OCI-LY3 (cell line): ENCODE results near the gene SHMT1.

ENCODE experiments used
- H2AFZ ChIP-seq: fragments of 200-600, 300-600 bp; shearing (Covaris generic); 2 replicates; pipeline ENCODE4 v1.6.0; 2014; ENCODE audit warnings: antibody characterized with exemption, low read depth, low read length
- H3K27ac ChIP-seq: fragments of 200-600, 300-600 bp; sonication (generic); 2 replicates; pipeline ENCODE4 v1.5.1; 2014; ENCODE audit warnings: mild to moderate bottlenecking, low read length, moderate library complexity, mixed read lengths
- H3K27me3 ChIP-seq: fragments of 200-600, 300-600 bp; sonication (generic); 2 replicates; pipeline ENCODE4 v1.6.1; 2014; ENCODE audit warnings: low read depth, low read length, mixed read lengths
- H3K36me3 ChIP-seq: fragments of 200-600, 300-600 bp; sonication (generic); replicated peaks from 2 replicates; pipeline ENCODE3; 2014; ENCODE audit warnings: low read depth, low read length, mixed read lengths
- H3K4me1 ChIP-seq: fragments of 300-600, 200-600 bp; sonication (generic); 2 replicates; pipeline ENCODE4 v1.6.1; 2014; ENCODE audit warnings: low read length, mixed read lengths
- H3K4me2 ChIP-seq: fragments of 200-600, 300-600 bp; sonication (generic); 2 replicates; pipeline ENCODE4 v1.6.1; 2014; ENCODE audit warnings: low read length, mixed read lengths
- H3K4me3 ChIP-seq: fragments of 300-600, 200-600 bp; sonication (generic); 2 replicates; pipeline ENCODE4 v1.5.1; 2014; ENCODE audit warnings: antibody characterized with exemption, mild to moderate bottlenecking, low read length, moderate library complexity
- H3K79me2 ChIP-seq: fragments of 300-600, 200-600 bp; shearing (Covaris generic); 2 replicates; pipeline ENCODE4 v1.6.1; 2014; ENCODE audit warnings: mild to moderate bottlenecking, low read length, mixed read lengths
- H3K9ac ChIP-seq: fragments of 300-600, 200-600 bp; shearing (Covaris generic); 2 replicates; pipeline ENCODE4 v1.6.0; 2014; ENCODE audit warnings: mild to moderate bottlenecking, low read length, moderate library complexity
- H3K9me3 ChIP-seq: fragments of 200-600, 300-600 bp; shearing (Covaris generic); 2 replicates; pipeline ENCODE4 v1.6.1; 2014; ENCODE audit warnings: low read length, mixed read lengths; ENCODE audit not compliant: insufficient read depth
- H4K20me1 ChIP-seq: fragments of 200-600, 300-600 bp; sonication (generic); 2 replicates; pipeline ENCODE4 v1.6.1; 2016; ENCODE audit warnings: low read length, mixed read lengths; ENCODE audit not compliant: insufficient read depth
- CTCF ChIP-seq: fragments of 200-600, 300-600 bp; sonication (generic); IDR thresholded peaks from 2 replicates; pipeline ENCODE4 v1.5.1; 2014; ENCODE audit warnings: antibody characterized with exemption, low read length, low read depth
- EZH2phosphoT487 ChIP-seq: fragments of 200-600 bp; shearing (Covaris generic); IDR thresholded peaks from 2 replicates; pipeline ENCODE4 v1.6.1; 2018; ENCODE audit warnings: antibody characterized with exemption, mixed run types, low read depth

The SHMT1 gene

DNA sequence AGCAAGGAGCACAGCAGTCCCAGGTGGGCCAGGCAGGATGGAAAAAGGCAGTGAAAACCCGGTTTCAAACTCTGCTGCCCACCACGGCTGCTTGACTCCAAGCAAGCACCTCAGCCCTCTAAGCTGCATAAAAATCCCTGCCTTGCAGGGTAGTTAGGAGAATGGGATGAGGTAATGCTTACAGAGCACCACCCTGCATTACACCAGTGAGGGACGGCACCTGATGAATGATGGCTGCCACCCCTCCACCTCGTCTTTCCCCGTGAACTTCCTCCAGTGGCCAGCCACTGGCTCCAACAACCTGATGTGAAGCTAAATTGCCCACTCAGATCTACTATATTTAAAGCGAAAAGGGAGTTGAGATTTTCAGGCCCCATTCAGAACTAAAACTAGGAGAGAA lies 81.6 kb downstream of the SHMT1 start:
- Histone ChIP-seq H4K20me1 (no peaks in the 10 kb centered on the region), H3K27ac (no peak overlapping the region), H3K27me3 (no peaks in the 10 kb centered on the region), H3K4me1 (no peaks in the 10 kb centered on the region), H2AFZ (no peak overlapping the region), H3K9me3 (no peaks in the 10 kb centered on the region), H3K79me2 (no peaks in the 10 kb centered on the region), H3K9ac (no peak overlapping the region), H3K36me3 (no peaks in the 10 kb centered on the region), H3K4me3 (no peak overlapping the region), H3K4me2 (no peak overlapping the region)
- no peak for TF ChIP-seq EZH2phosphoT487
- no peak for TF ChIP-seq CTCF

- no peaks in the 10 kb centered on the region for H3K79me2 ChIP-seq
- H3K9me3 ChIP-seq, result no peaks in the 10 kb centered on the region
- no peaks in the 10 kb centered on the region for H4K20me1 ChIP-seq
- no peaks in the 10 kb centered on the region for H3K36me3 ChIP-seq
- no peak overlapping the region for H3K9ac ChIP-seq
- H3K27ac ChIP-seq, result no peak overlapping the region
- H3K27me3 ChIP-seq, result no peaks in the 10 kb centered on the region
- no peak for TF ChIP-seq CTCF
- TF ChIP-seq EZH2phosphoT487, result no peak
- no peak overlapping the region for H3K4me2 ChIP-seq
- H3K4me1 ChIP-seq, result no peaks in the 10 kb centered on the region
- H2AFZ ChIP-seq, result no peak overlapping the region
- no peak overlapping the region for H3K4me3 ChIP-seq
Measured at GRCh38 chr17:18280766-18281371, 82.5 kb downstream of the SHMT1 start.

DNA sequence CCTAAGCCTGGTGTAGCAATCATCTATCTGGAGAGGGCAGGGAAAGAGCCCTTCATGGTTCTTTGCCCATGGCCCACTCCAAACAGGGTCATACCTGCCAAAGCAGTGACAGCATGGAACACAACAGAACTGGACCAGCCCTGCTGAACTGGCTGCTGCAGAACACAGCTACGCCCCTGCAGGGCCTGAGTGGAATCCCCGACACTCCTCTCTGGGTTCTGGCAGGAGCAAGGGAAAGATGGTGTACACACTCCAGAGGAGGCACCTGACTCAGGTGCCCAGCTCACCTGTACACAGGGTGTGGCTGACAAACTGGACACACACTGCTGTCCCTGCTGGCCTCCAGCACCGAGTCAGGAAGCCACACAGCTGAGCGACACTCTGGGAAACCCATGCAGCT lies 83.1 kb downstream of the SHMT1 start:
- no peak overlapping the region for H3K9ac ChIP-seq
- H3K4me1 ChIP-seq, result no peaks in the 10 kb centered on the region
- no peaks in the 10 kb centered on the region for H3K36me3 ChIP-seq
- H3K9me3 ChIP-seq, result no peaks in the 10 kb centered on the region
- H3K4me3 ChIP-seq, result no peak overlapping the region
- H3K27ac ChIP-seq, result no peak overlapping the region
- no peaks in the 10 kb centered on the region for H3K79me2 ChIP-seq
- TF ChIP-seq CTCF (no peak), EZH2phosphoT487 (no peak)
- H2AFZ ChIP-seq, result no peak overlapping the region
- no peaks in the 10 kb centered on the region for H4K20me1 ChIP-seq
- H3K4me2 ChIP-seq, result no peak overlapping the region
- no peaks in the 10 kb centered on the region for H3K27me3 ChIP-seq

- no peaks in the 10 kb centered on the region for H3K36me3 ChIP-seq
Measured at GRCh38 chr17:18278867-18279266, 84.5 kb downstream of the SHMT1 start.

More at GRCh38 chr17:18278867-18279266, 84.5 kb downstream of the SHMT1 start:
- Histone ChIP-seq H3K27ac (no peak overlapping the region), H3K27me3 (no peaks in the 10 kb centered on the region), H3K4me2 (no peak overlapping the region), H3K9me3 (no peaks in the 10 kb centered on the region), H4K20me1 (no peaks in the 10 kb centered on the region), H3K79me2 (no peaks in the 10 kb centered on the region), H3K4me1 (no peaks in the 10 kb centered on the region), H3K4me3 (no peak overlapping the region), H3K9ac (no peak overlapping the region), H2AFZ (no peak overlapping the region)
- TF ChIP-seq EZH2phosphoT487 (no peak), CTCF (no peak)
